Smooth muscle cell (in vitro differentiated cells): ENCODE data around the gene RAPGEF4. TPM values are rescaled to one million over a fixed set of nuclear protein-coding genes. Genes with fewer than 3 reads are reported as not detected.

Experiments used
- DNase-seq: peaks from one replicate; lab custom pipeline; 2025; ENCODE audit not compliant: unreplicated experiment; lab: John Stamatoyannopoulos, UW
- H2AFZ ChIP-seq: fragments of 200-600 bp; sonication (generic); 2 replicates; pipeline ENCODE4 v1.6.0; 2016; ENCODE audit warnings: antibody characterized with exemption, low read depth, mild to moderate bottlenecking
- H3F3A ChIP-seq: fragments of 200-600 bp; sonication (generic); 2 replicates; pipeline ENCODE4 v1.6.0; 2017; ENCODE audit warnings: antibody characterized with exemption, low read depth
- H3K27ac ChIP-seq: fragments of 200-600 bp; sonication (generic); 2 replicates; pipeline ENCODE4 v1.5.1; 2016; ENCODE audit warnings: low read depth, mild to moderate bottlenecking
- H3K27me3 ChIP-seq: fragments of 200-600 bp; sonication (generic); 2 replicates; pipeline ENCODE4 v1.6.1; 2016; ENCODE audit warnings: low read depth, mild to moderate bottlenecking
- H3K36me3 ChIP-seq: fragments of 200-600 bp; sonication (generic); 2 replicates; pipeline ENCODE4 v1.5.1; 2016; ENCODE audit warnings: low read depth
- H3K4me1 ChIP-seq: fragments of 200-600 bp; sonication (generic); 2 replicates; pipeline ENCODE4 v1.5.1; 2016; ENCODE audit warnings: low read depth
- H3K4me2 ChIP-seq: fragments of 200-600 bp; sonication (generic); 2 replicates; pipeline ENCODE4 v1.6.0; 2016; ENCODE audit warnings: mild to moderate bottlenecking
- H3K4me3 ChIP-seq: fragments of 200-600 bp; sonication (generic); 2 replicates; pipeline ENCODE4 v1.5.1; 2016; ENCODE audit warnings: mild to moderate bottlenecking
- H3K79me2 ChIP-seq: fragments of 200-600 bp; sonication (generic); 2 replicates; pipeline ENCODE4 v1.6.0; 2016; ENCODE audit warnings: low read depth, mild to moderate bottlenecking
- H3K9ac ChIP-seq: fragments of 200-600 bp; sonication (generic); 2 replicates; pipeline ENCODE4 v1.6.0; 2016; ENCODE audit warnings: low read depth
- H3K9me3 ChIP-seq: fragments of 200-600 bp; sonication (generic); replicated peaks from 2 replicates; pipeline ENCODE4 v1.5.1; 2016; ENCODE audit warnings: low read depth
- H4K20me1 ChIP-seq: fragments of 200-600 bp; sonication (generic); 2 replicates; pipeline ENCODE4 v1.6.0; 2016; ENCODE audit warnings: low read depth
- CTCF ChIP-seq: fragments of 200-600 bp; sonication (generic); IDR thresholded peaks from 2 replicates; pipeline ENCODE4 v1.5.1; 2017; ENCODE audit warnings: borderline replicate concordance, mild to moderate bottlenecking, antibody characterized with exemption; ENCODE audit not compliant: insufficient read depth, poor library complexity, severe bottlenecking
- WGBS: methylation state at CpG from one replicate; pipeline ENCODE4 v1.1.7; 2016; ENCODE audit warnings: low lambda C conversion rate; 5-methylcytosine and 5-hydroxymethylcytosine counted together
- polyA plus RNA-seq: library from polyadenylated mRNA; unstranded; fragments of >200 nt; fragmentation: Nextera tagmentation; extraction: Ambion mirVana; gene quantifications from 2 replicates; pipeline ENCODE4 v1.2.1, GENCODE V29; 2016
- total RNA-seq: library from RNA; depleted of rRNA; stranded (reverse); fragments of >200 nt; gene quantifications from 2 replicates; pipeline ENCODE4 v1.2.3, GENCODE V29; 2014

The RAPGEF4 gene
- total and polyA plus RNA-seq, 2 experiments from 2014 or later: 0.35 to 2.7 TPM

GRCh38 chr2:173002751-173003541 lies 267.3 kb downstream of the RAPGEF4 start:
- no peak for DNase-seq
- Histone ChIP-seq H3K36me3 (no peaks in the 10 kb centered on the region), H3K9me3 (no peaks in the 10 kb centered on the region), H3F3A (no peaks in the 10 kb centered on the region), H3K9ac (no peak overlapping the region), H3K4me3 (peak overlapping the region; percentile 5), H4K20me1 (no peaks in the 10 kb centered on the region), H3K79me2 (no peaks in the 10 kb centered on the region), H3K4me2 (no peak overlapping the region), H3K4me1 (no peaks in the 10 kb centered on the region), H2AFZ (no peak overlapping the region), H3K27ac (no peak overlapping the region), H3K27me3 (no peaks in the 10 kb centered on the region)
- 57% methylated on average over 15 of the region's 15 CpGs for WGBS
- TF ChIP-seq CTCF: no peak

- Histone ChIP-seq H3K9ac (no peak overlapping the region), H3K79me2 (no peaks in the 10 kb centered on the region), H3K4me3 (no peak overlapping the region), H3K4me1 (no peaks in the 10 kb centered on the region), H3K36me3 (no peaks in the 10 kb centered on the region), H3F3A (no peaks in the 10 kb centered on the region), H3K9me3 (no peaks in the 10 kb centered on the region), H3K27me3 (no peaks in the 10 kb centered on the region), H4K20me1 (no peaks in the 10 kb centered on the region), H3K27ac (no peak overlapping the region), H2AFZ (no peak overlapping the region), H3K4me2 (no peak overlapping the region)
- no peak for TF ChIP-seq CTCF
- no peak for DNase-seq
- WGBS: 60% methylated on average over 3 of the region's 3 CpGs
Observed at GRCh38 chr2:173008786-173009185, 273.1 kb downstream of the RAPGEF4 start.

GRCh38 chr2:173010233-173010632 lies 274.6 kb downstream of the RAPGEF4 start:
- no peaks in the 10 kb centered on the region for H3K27me3 ChIP-seq
- no peak for TF ChIP-seq CTCF
- no peak overlapping the region for H3K4me3 ChIP-seq
- H4K20me1 ChIP-seq: no peaks in the 10 kb centered on the region
- H3K9ac ChIP-seq: no peak overlapping the region
- H3K27ac ChIP-seq: no peak overlapping the region
- H2AFZ ChIP-seq: no peak overlapping the region
- H3K4me1 ChIP-seq: no peaks in the 10 kb centered on the region
- no peaks in the 10 kb centered on the region for H3K79me2 ChIP-seq
- 84% methylated on average over 1 of the region's 1 CpG for WGBS
- H3K4me2 ChIP-seq: no peak overlapping the region
- no peaks in the 10 kb centered on the region for H3F3A ChIP-seq
- no peak for DNase-seq
- H3K9me3 ChIP-seq: no peaks in the 10 kb centered on the region
- no peaks in the 10 kb centered on the region for H3K36me3 ChIP-seq

- Histone ChIP-seq H3K9ac (no peak overlapping the region), H3K79me2 (no peaks in the 10 kb centered on the region)
- 98% methylated on average over 2 of the region's 2 CpGs for WGBS
Observed at GRCh38 chr2:173016451-173016850, 280.8 kb downstream of the RAPGEF4 start.

More at GRCh38 chr2:173016451-173016850, 280.8 kb downstream of the RAPGEF4 start:
- H3K27me3 ChIP-seq: no peaks in the 10 kb centered on the region
- no peak overlapping the region for H3K4me2 ChIP-seq
- H4K20me1 ChIP-seq: no peaks in the 10 kb centered on the region
- no peaks in the 10 kb centered on the region for H3K9me3 ChIP-seq
- H3F3A ChIP-seq: no peaks in the 10 kb centered on the region
- no peak for TF ChIP-seq CTCF
- H3K4me1 ChIP-seq: no peaks in the 10 kb centered on the region
- H3K36me3 ChIP-seq: no peaks in the 10 kb centered on the region
- DNase-seq: no peak
- no peak overlapping the region for H2AFZ ChIP-seq
- no peak overlapping the region for H3K27ac ChIP-seq
- H3K4me3 ChIP-seq: no peak overlapping the region
